GOT3 (cell line): ENCODE results near the gene PRKAR2B.
"Not testable (repeated sequence)": the region's sequence is repeated elsewhere in the genome, so short reads cannot be mapped to it uniquely, and the experiment has no call there.

Experiments
- DNase-seq: peaks from one replicate; lab custom pipeline; 2025; ENCODE audit warnings: mixed read lengths; lab: John Stamatoyannopoulos, UW

PRKAR2B gene

GRCh38 chr7:107027208-107027607 lies 17.3 kb upstream of the PRKAR2B start:
- no peak for DNase-seq

DNA sequence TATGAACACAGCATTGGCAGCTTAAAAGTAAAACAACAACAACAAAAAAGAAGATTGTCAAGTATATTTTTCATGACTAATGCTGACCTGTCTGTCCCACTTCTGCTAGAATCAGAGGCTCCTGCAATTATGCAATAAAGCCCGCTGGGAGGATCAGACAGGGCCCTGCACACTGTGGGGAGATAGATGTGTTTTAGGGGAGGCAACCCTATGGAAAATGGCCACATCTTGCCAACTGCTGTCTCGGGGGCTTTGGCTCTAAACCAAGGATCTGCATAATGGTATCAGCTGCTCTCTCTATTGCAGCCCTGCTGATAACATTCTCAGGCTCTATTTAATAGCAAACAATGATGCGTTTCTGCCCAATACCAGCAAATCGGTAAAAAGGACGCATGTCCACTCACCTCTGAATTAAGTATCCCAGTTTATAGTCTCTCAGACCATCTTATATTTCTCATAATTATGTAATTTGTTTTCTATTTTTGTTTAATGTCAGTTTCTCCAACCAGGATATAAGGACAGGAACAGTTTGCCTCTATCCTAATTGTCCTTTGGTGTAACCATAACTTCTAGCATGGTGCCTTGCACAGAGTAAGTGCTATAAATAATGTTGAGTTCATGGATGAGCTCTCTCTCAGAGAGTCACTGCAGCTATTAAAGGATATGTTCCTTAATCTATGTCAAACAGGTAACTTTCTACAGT lies 15.3 kb upstream of the PRKAR2B start:
- DNase-seq, result no peak

DNA sequence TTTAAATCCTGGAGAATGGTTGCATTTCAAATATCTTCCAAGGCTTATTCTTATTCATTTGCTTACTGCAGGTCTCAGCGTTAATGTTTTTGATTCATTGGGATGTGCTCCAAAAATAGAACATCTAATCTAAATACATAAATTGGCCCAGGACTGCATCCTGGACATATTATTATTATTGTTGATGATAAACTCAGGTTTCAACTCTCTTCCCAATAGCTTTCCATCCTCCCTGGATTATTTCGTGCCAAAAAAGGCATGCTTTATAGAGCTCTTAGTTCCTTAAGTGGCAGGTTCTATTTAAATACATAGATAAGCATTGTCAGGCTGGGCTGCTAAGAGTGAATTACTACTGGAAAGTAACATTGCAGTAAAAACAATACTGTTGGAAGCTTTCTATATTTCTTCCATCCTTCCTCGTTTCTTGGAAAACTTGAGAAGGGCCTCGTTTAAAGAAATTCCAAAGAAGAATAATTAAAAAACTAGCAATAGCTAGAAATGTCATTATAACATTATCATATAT lies 14.7 kb upstream of the PRKAR2B start:
- no peak for DNase-seq

DNA sequence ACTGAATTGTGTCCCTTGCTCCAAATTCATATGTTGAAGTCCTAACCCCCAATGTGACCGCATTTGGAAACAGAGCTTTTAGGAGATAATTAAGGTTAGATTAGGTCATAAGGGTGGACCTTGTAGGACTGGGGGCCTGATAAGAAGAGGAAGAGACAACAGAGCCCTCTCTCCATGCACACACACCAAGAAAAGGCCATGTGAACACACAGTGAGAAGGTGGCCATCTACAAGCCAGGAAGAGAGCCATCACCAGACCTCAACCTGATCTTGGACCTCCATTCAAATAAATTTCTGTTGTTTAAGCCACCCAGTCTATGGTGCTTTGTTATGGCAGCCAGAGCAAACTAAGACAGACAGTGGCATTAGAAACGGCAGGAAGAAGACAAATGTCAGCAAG lies 12.5 kb upstream of the PRKAR2B start:
- no peak for DNase-seq

- DNase-seq, result no peak
These were observed 11.6 kb upstream of the PRKAR2B start for GRCh38 chr7:107032720-107033438.

- no peak for DNase-seq
These were observed 10.0 kb upstream of the PRKAR2B start for GRCh38 chr7:107034553-107034952.

DNA sequence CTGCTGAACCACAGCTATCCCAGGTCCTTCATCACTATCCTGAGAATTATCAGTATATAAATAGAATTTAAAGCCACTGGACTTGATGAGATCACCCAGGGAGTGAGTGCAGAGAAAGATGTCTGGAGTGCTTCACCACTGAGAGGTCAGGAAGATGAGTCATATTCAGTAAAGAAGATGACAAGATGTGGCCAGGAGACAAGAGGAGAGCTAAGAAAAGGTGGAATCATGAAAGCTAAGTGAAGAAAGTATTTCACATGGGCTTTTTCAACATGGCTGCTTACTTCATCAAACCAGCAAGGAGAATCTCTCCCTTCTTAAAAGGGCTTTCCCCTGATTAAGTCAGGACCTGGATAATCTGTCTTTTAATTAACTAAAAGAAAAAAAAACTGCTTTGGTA lies 9.1 kb upstream of the PRKAR2B start:
- no peak for DNase-seq

GRCh38 chr7:107036535-107036934 lies 8.0 kb upstream of the PRKAR2B start:
- no peak for DNase-seq

DNA sequence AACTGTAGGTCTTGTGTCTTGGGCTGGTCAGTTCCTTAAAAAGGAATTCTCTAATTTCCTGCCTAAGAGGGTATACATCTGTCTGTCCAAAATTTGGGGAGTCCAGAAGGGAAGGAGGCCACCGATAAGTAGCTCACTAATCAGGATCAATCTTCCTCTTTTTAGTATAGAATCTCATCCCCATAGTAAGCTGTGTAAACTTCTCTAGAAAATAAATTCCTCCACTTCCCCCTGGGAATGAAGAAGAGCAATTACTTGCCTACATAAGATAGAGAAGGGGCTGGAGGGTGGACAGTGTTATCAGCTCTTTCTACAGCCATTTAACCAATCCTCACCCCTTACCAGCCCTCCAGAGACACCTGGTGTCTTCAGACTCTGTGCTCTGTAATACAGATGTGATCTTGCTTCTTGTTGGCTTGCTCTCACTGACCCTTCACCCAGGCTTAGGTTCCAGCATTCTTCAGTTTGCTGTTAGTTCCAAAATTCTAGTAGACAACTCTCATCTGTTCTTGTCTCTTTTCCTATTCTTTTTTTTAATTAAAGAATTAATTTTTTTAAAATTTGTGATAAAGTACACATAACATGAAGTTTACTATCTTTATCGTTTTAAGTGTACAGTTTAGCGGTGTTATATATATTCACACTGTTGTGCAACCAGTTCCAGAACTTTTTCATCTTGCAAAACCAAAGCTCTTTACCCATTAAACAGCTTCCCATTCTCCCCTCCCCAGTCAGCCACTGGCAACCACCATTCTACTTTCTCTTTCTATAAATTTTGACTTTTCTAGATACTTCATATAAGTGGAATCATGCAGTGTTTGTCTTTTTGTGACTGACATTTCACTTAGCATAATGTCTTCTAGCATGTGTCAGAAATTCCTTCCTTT lies 6.5 kb upstream of the PRKAR2B start:
- DNase-seq, result no peak

- no peak for DNase-seq
These were observed 5.2 kb upstream of the PRKAR2B start for GRCh38 chr7:107039199-107039900.

DNA sequence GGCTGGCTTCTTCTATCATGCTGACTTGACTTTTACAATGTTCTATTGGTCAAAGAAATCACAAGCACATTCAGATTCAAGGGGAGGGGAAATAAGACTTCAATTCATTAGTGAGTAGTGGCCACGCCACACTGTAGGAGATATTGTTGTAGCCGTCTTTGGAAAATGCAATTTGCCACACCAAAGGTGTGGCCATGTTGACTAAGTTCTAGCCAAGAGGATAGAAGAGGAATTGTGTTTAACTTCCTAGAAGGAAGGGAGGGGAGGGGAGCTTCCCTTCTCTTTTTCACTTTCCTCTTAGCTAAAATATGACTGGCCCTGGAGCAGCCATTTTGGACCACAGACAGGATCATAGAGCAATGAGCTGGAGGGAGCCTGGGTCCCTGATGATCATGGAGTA lies 3.4 kb upstream of the PRKAR2B start:
- DNase-seq, result no peak

DNA sequence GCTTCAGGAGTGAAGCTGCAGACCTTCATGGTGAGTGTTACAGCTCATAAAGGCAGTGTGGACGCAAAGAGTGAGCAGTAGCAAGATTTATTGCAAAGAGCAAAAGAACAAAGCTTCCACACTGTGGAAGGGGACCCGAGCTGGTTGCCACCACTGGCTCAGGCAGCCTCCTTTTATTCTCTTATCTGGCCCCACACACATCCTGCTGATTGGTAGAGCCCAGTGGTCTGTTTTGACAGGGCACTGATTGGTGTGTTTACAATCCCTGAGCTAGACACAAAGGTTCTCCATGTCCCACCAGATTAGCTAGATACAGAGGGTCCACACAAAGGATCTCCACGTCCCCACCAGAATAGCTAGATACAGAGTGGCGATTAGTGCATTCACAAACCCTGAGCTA lies 2.7 kb upstream of the PRKAR2B start:
- not testable (repeated sequence) for DNase-seq

DNA sequence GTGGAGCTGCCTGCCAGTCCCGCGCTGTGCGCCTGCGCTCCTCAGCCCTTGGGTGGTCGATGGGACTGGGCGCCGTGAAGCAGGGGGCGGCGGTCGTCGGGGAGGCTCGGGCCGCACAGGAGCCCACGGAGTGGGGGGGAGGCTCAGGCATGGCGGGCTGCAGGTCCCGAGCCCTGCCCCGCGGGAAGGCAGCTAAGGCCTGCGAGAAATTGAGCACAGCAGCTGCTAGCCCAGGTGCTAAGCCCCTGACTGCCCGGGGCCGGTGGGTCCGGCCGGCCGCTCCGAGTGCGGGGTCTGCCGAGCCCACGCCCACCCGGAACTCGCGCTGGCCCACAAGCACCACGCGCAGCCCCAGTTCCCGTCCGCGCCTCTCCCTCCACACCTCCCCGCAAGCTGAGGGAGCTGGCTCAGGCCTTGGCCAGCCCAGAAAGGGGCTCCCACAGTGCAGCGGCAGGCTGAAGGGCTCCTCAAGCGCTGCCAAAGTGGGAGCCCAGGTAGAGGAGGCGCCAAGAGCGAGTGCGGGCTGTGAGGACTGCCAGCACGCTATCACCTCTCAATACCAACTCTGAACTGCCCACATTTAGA lies 2.1 kb upstream of the PRKAR2B start:
- not testable (repeated sequence) for DNase-seq

DNA sequence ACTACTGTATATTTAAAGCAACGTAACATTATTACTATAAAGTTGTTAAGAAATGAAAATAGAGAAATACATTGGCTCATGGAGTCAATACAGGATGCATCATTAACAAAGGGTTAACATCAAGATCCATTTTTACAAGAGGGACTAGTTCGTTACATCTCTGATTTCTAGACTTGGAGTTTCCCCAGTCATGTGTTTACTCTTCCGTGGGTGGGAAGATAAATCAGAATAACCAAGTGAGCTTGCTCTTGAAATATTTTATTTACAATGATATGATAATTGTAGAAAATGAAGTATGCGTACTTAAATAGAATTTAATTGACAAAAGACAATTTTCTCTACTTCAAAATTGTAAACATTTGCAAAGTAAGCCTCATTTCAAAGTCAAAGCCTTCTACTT lies 1.0 kb upstream of the PRKAR2B start:
- DNase-seq, result no peak

DNA sequence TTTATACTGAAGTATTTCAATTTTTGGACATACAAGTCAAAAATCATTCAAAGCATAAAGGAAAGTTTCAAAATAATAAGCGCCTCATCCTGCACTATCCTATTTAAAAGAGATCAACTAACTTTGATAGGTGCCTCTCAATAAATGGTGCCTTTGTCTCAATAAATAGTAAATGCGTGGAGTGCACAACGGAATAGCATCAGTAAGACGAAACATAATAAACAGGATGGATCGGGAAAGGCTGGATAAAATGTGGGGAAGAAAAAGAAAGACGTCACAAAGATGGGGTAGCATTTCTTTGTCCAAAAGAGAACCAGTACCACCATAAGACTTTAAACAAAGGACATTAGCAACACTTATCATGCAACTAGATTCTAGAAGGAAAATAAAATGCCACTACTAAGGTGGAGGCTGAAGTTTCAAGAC lies 571 bp upstream of the PRKAR2B start:
- no peak for DNase-seq

GRCh38 chr7:107045195-107045960 lies 873 bp downstream of the PRKAR2B start:
- DNase-seq, result no peak

GRCh38 chr7:107045980-107046379 lies 1.5 kb downstream of the PRKAR2B start:
- no peak for DNase-seq

GRCh38 chr7:107046491-107047259 lies 2.2 kb downstream of the PRKAR2B start:
- DNase-seq, result no peak

DNA sequence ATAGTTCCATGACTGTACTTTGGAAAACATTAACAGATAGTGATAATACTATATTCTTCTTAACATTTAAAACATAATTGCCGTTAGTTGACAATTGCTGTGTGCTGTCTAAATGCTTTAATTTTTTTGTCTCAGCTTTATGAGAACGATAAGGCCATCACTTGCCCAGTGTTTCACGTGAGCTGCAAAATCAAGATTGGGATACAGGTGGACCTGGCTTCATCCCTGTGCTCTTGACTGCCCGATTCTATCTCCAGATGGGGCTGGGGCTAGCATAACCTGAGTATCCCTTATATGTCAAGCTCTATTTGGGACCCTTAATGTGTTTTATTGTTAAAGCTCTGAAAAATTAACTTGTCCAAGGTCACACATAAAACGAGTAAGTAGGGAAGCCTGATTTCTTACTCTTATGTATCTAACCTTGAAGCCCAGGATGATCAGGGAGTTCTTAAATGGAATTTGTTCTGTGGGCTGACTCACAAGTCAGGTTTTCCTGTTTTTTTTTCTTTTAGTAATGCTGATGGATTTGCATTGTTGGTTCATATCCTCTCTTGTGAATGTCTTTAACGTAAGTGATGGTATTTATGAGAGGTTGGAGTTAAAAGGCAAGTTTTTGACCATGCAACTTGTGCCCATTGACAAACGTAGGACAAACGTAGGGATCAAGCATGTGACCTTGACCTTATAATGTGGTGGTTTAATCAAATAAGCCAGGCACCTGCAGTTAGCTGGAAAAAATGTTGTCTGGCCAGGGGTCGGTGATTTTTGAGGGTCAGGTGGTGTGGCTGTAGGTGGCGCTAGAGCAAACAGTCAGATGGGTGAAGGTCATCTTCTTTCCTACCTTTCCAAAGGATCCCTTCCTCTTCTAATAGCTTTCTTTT lies 3.6 kb downstream of the PRKAR2B start:
- DNase-seq, result no peak
